KMS-11 (cell line): Measurements from ENCODE around the gene ZNHIT1.
A peak's percentile ranks its signal among the peaks of the same experiment; 100 is the strongest.
"Not testable (repeated sequence)": the region's sequence is repeated elsewhere in the genome, so short reads cannot be mapped to it uniquely, and the experiment has no call there.

Experiments
- H2AFZ ChIP-seq: fragments of 200-600 bp; sonication (generic); 2 replicates; pipeline ENCODE4 v1.6.1; 2016; ENCODE audit warnings: antibody characterized with exemption, mixed run types, low read depth
- H3K27ac ChIP-seq: fragments of 200-600 bp; sonication (generic); 2 replicates; pipeline ENCODE4 v1.6.1; 2016; ENCODE audit warnings: mild to moderate bottlenecking, mixed run types
- H3K27me3 ChIP-seq: fragments of 200-600 bp; sonication (generic); 2 replicates; pipeline ENCODE4 v1.6.1; 2017; ENCODE audit warnings: mild to moderate bottlenecking, low read depth, mixed run types, moderate library complexity; ENCODE audit not compliant: insufficient read depth
- H3K36me3 ChIP-seq: fragments of 200-600 bp; sonication (generic); 2 replicates; pipeline ENCODE4 v1.6.1; 2017; ENCODE audit warnings: mild to moderate bottlenecking, mixed run types; ENCODE audit not compliant: insufficient read depth
- H3K4me1 ChIP-seq: fragments of 200-600 bp; sonication (generic); 2 replicates; pipeline ENCODE4 v1.6.1; 2016; ENCODE audit warnings: mild to moderate bottlenecking, low read depth, mixed run types; ENCODE audit not compliant: poor library complexity, severe bottlenecking
- H3K4me2 ChIP-seq: fragments of 200-600 bp; sonication (generic); 2 replicates; pipeline ENCODE4 v1.7.0; 2016; ENCODE audit warnings: mild to moderate bottlenecking, mixed run types
- H3K4me3 ChIP-seq: fragments of 200-600 bp; sonication (generic); IDR thresholded peaks from 2 replicates; pipeline ENCODE4 v1.6.1; 2017; ENCODE audit warnings: low read depth, low read length, mixed read lengths; ENCODE audit not compliant: insufficient read depth
- H3K79me2 ChIP-seq: fragments of 200-600 bp; sonication (generic); 2 replicates; pipeline ENCODE4 v1.6.1; 2016; ENCODE audit warnings: low read depth, mixed run types; ENCODE audit not compliant: insufficient read depth
- H3K9ac ChIP-seq: fragments of 200-600 bp; sonication (generic); 2 replicates; pipeline ENCODE4 v1.6.1; 2016; ENCODE audit warnings: mild to moderate bottlenecking, mixed run types
- H4K20me1 ChIP-seq: fragments of 200-600 bp; sonication (generic); 2 replicates; pipeline ENCODE4 v1.6.1; 2016; ENCODE audit warnings: mild to moderate bottlenecking, mixed run types; ENCODE audit not compliant: insufficient read depth
- TF ChIP-seq, protein P1 (sequence below): fragments of 200-600 bp; sonication (generic); conservative IDR thresholded peaks from 2 replicates; pipeline ENCODE4 v1.6.1; 2017; ENCODE audit warnings: low read depth, mild to moderate bottlenecking, antibody characterized with exemption, low read length, moderate library complexity, mixed read lengths

ZNHIT1 gene

DNA sequence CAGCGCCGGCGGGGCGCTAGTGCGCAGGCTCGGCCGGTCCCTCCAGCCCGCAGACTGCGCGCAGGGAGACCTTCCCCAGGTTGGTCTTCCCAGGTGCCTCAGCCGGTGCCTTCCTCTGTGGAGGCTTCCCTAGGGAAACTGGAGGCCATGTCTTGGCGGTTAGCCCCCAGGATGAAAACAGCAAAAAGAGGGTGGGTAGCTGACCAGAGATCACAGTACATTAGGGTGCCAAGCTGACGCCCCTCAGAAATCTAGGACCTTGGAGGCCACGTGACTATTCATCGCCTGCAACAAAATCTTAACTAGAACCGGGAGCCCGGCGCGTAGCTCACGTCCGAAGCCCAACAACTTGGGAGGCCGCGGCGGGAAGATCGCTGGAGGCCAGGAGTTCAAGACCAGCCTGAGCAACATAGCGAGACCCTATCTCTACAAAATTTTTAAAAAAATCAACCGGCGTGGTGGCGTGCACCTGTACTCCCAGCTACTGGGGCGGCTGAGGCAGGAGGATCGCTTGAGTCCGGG lies 27.2 kb downstream of the ZNHIT1 start:
- TF ChIP-seq, protein P1, sequence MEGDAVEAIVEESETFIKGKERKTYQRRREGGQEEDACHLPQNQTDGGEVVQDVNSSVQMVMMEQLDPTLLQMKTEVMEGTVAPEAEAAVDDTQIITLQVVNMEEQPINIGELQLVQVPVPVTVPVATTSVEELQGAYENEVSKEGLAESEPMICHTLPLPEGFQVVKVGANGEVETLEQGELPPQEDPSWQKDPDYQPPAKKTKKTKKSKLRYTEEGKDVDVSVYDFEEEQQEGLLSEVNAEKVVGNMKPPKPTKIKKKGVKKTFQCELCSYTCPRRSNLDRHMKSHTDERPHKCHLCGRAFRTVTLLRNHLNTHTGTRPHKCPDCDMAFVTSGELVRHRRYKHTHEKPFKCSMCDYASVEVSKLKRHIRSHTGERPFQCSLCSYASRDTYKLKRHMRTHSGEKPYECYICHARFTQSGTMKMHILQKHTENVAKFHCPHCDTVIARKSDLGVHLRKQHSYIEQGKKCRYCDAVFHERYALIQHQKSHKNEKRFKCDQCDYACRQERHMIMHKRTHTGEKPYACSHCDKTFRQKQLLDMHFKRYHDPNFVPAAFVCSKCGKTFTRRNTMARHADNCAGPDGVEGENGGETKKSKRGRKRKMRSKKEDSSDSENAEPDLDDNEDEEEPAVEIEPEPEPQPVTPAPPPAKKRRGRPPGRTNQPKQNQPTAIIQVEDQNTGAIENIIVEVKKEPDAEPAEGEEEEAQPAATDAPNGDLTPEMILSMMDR, result no peak
- Histone ChIP-seq H3K27me3 (no peaks in the 10 kb centered on the region), H4K20me1 (no peaks in the 10 kb centered on the region), H3K4me2 (peak overlapping the region; percentile 93), H3K36me3 (no peaks in the 10 kb centered on the region), H3K79me2 (peaks cover 29% of the 10 kb centered on the region), H3K4me3 (no peak overlapping the region), H3K9ac (peak overlapping the region; percentile 93; the same call in 1 of the 2 replicates), H3K4me1 (peaks cover 21% of the 10 kb centered on the region), H3K27ac (peak overlapping the region; percentile 89; the same call in 1 of the 2 replicates), H2AFZ (peak overlapping the region; percentile 68)

DNA sequence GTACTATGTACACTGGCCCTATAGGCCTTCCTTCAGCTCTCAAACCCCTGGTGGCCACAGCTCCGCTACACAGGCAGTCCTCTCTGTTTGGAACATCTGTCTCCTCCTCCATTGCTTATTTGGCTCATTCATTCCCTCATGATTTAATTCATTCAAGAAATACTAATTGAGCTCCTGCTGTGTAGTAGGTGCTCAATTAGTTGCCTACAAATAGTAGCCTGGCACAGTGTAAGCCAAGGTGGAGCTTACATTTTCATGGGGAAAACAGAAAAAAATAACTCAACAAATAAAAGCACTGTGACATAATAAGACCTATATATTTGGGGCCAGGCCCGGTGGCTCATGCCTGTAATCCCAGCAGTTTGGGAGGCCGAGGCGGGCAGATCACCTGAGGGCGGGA lies 30.3 kb downstream of the ZNHIT1 start:
- Histone ChIP-seq H3K27ac (no peak overlapping the region), H4K20me1 (no peaks in the 10 kb centered on the region), H2AFZ (no peak overlapping the region), H3K36me3 (no peaks in the 10 kb centered on the region), H3K27me3 (no peaks in the 10 kb centered on the region), H3K79me2 (peaks cover 36% of the 10 kb centered on the region), H3K9ac (no peak overlapping the region), H3K4me1 (peaks cover 29% of the 10 kb centered on the region), H3K4me3 (no peak overlapping the region), H3K4me2 (no peak overlapping the region)
- TF ChIP-seq, protein P1, result no peak

DNA sequence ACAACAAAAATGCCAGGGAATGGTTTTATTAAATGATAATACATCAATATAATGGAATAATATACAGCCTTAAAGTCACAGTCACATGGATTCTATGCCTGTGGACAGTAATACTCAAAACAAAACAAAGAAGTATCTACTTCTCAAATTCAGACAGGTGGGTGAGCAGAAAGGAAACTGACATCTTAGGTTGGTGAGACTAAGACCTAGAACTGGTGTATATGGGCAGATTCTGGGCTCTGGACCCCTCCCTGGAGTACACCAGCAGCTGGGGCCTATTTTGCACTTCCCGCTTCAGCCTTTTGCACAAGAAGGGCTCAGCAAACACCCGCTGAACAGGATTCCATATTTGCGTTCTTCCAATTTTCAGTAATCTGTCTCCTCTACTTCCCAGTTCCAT lies 32.4 kb downstream of the ZNHIT1 start:
- H3K27me3 ChIP-seq, result peaks cover 9% of the 10 kb centered on the region
- H3K4me3 ChIP-seq, result no peak overlapping the region
- TF ChIP-seq, protein P1, result no peak
- H2AFZ ChIP-seq, result no peak overlapping the region
- H3K27ac ChIP-seq, result no peak overlapping the region
- H3K36me3 ChIP-seq, result no peaks in the 10 kb centered on the region
- peaks cover 20% of the 10 kb centered on the region for H3K4me1 ChIP-seq
- H3K9ac ChIP-seq, result no peak overlapping the region
- H4K20me1 ChIP-seq, result no peaks in the 10 kb centered on the region
- peak overlapping the region; percentile 58; the same call in 1 of the 2 replicates for H3K4me2 ChIP-seq
- peaks cover 27% of the 10 kb centered on the region for H3K79me2 ChIP-seq

DNA sequence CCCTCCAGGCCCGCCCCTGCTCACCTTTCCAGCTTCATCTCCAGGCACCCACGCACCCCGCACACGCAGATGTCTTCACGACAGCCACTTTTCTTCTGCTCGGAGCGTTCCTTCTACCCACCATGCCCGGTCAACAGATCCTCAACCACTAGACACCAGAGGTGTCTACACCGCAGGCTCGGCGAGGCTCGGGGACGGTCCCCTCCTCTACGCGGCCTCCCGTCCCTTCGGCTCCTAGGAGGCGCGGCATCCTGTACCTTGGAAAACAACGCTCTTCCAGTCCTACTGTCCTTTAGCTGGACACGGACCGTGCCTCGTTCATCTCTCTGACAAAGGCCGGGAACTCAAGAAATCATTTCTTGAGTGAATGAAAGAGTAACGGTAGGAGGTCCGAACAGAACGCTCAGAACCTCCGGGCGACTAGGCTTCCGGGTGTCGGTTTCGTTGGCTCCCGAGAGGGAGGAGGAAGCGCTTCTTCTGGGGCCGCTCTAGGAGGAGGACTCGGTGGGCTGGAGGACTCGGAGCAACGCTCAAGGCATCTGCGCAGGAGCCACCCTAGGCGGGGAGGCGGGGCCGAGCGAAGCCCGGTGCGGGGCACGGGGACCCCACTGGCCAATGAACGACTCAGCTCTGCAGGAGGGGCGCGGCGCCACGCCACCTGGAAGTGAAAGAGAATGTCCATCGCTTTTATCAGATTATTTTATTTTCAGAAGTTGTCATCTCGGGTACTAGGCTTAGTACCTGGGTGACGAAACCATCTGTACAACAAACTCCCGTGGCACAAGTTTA lies 34.1 kb downstream of the ZNHIT1 start:
- Histone ChIP-seq H3K36me3 (no peaks in the 10 kb centered on the region), H3K27ac (peak overlapping the region; percentile 31; the same call in 1 of the 2 replicates), H3K9ac (peak overlapping the region; percentile 59; the same call in 1 of the 2 replicates), H2AFZ (peak overlapping the region; percentile 73), H3K79me2 (peaks cover 27% of the 10 kb centered on the region), H3K27me3 (peaks cover 25% of the 10 kb centered on the region), H3K4me3 (peak overlapping the region; percentile 52), H3K4me1 (peaks cover 19% of the 10 kb centered on the region), H3K4me2 (peak overlapping the region; percentile 58), H4K20me1 (no peaks in the 10 kb centered on the region)
- TF ChIP-seq, protein P1, result no peak

DNA sequence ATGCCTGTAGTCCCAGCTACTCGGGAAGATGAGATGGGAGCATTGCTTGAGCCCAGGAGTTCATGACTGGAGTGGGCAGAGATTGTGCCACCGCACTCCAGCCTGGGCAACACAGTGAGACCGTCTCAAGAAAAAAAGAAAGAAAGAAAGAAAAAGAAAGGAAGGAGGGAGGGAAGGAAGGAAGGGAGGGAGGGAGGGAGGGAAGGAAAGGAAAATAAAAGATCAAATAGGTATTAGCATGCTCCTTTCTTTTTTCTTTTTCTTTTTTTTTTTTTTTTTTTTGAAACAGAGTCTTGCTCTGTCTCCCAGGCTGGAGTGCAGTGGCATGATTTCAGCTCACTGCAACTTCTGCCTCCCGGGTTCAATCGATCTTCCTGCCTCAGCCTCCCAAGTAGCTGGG lies 35.2 kb downstream of the ZNHIT1 start:
- not testable (repeated sequence) for H4K20me1 ChIP-seq, H2AFZ ChIP-seq, H3K36me3 ChIP-seq, H3K4me3 ChIP-seq, H3K4me2 ChIP-seq, H3K9ac ChIP-seq, H3K27ac ChIP-seq
- Histone ChIP-seq H3K79me2 (peaks cover 27% of the 10 kb centered on the region), H3K4me1 (peaks cover 19% of the 10 kb centered on the region), H3K27me3 (peaks cover 34% of the 10 kb centered on the region)
